Measurements from ENCODE around the gene EMP2.

Gene EMP2

DNA sequence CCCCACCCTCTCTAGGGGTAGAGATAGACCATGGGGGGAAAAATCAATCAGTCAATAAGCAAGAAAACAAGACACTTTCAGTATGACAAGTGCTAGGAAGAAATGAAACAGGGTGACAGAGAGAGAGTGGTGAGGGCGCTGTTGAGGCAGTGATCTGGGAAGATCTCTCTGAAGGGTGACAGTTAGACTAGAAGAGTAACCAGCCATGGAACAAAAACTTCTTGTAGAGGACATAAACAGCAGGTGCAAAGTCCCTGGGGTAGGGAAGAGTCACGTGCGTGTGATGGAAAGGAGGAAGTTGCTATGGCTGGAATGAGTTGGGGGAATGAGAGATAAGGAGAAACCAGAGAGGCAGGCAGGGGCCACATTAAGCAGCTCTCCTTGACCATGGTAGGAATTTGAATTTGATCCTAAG lies 16.8 kb upstream of the EMP2 start:
- peak overlapping the region; percentile 8 for H3K27ac Mint-ChIP-seq
- no peaks in the 10 kb centered on the region for H3K9me3 Mint-ChIP-seq
- peaks cover 6% of the 10 kb centered on the region for H3K27me3 Mint-ChIP-seq
- H3K4me1 Mint-ChIP-seq (ENCODE audit: low read depth): peaks cover 2% of the 10 kb centered on the region
- no peaks in the 10 kb centered on the region for H3K36me3 Mint-ChIP-seq (ENCODE audit: low read depth)
- H3K4me3 Mint-ChIP-seq: no peak overlapping the region

DNA sequence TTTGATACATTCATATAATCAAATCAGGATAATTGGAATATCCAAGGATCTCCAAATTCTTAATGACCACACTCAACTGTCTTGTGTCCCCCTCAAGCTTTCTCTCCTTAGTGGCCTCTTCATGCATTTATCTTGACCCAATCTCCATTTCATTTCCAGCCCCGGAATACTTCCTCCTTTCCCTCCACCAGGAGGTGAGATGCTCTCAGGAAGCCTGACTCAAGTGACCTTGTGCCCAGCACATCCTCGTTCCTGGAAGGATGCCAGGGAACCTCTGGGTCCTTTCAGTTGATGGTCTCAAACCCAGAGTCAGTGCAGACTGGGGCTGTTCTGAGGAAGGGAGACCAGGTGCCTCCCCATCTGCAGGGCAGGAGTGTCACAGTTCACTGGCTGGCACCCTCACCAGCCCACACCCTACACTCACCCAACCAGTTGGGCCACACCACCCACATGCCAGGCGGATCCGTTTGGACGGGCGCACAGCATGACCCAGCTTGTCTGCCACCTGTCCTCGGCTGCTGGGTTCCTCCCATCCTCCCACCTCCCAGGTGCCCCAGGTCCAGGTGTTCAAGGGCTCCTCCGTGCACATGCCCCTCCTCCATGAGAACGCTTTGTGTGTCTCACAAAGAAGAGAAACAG lies 14.0 kb upstream of the EMP2 start:
- Mint-ChIP-seq H3K27me3 (peaks cover 6% of the 10 kb centered on the region), H3K36me3 (ENCODE audit: low read depth) (no peaks in the 10 kb centered on the region), H3K9me3 (no peaks in the 10 kb centered on the region), H3K4me1 (ENCODE audit: low read depth) (peaks cover 2% of the 10 kb centered on the region), H3K4me3 (no peak overlapping the region), H3K27ac (no peak overlapping the region)

DNA sequence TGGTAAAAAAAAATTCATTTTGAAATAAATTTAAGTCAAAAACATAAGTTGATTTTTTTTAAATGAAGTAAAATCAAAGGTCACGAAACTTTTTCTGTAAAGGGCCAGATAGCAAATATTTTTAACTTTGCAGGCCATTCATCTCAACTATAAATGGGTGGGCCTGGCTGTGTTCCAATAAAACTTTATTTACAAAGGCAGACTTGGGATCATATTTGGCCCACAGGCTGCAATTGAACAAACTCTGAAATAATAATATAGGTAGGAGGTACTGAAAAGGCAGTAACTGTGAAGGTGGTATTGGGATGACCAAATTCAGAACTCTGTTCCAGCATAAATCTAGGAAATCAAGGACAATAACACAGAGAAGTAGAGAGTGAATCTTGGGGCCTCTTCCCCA lies 12.2 kb upstream of the EMP2 start:
- Mint-ChIP-seq H3K27me3 (peaks cover 13% of the 10 kb centered on the region), H3K4me3 (no peak overlapping the region), H3K9me3 (no peaks in the 10 kb centered on the region), H3K36me3 (ENCODE audit: low read depth) (no peaks in the 10 kb centered on the region), H3K27ac (no peak overlapping the region), H3K4me1 (ENCODE audit: low read depth) (peaks cover 2% of the 10 kb centered on the region)

- peaks cover 11% of the 10 kb centered on the region for H3K27me3 Mint-ChIP-seq
- H3K9me3 Mint-ChIP-seq: no peaks in the 10 kb centered on the region
- no peak overlapping the region for H3K4me3 Mint-ChIP-seq
- no peaks in the 10 kb centered on the region for H3K36me3 Mint-ChIP-seq (ENCODE audit: low read depth)
- H3K4me1 Mint-ChIP-seq (ENCODE audit: low read depth): peaks cover 2% of the 10 kb centered on the region
- no peak overlapping the region for H3K27ac Mint-ChIP-seq
Observed at GRCh38 chr16:10590342-10590741, 9.9 kb upstream of the EMP2 start.

DNA sequence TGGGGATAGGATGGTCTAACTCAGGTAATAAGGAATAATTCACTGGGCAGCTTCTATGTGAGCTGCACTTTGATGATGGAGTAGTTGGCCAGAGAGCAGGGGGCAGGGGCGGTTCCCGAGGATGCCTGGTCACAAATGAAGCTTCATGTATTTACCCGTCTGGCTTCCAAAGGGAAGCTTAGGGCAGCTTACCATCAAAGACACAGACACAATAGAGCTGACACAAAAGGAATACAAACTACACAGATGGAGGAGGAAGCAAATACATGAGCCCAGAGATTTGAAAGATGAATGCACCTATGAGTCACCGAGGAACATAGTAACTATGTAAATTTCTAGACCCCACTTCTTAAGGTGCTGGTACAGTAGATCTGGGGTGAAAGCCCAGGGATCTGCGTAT lies 8.7 kb upstream of the EMP2 start:
- peaks cover 11% of the 10 kb centered on the region for H3K27me3 Mint-ChIP-seq
- no peaks in the 10 kb centered on the region for H3K9me3 Mint-ChIP-seq
- no peaks in the 10 kb centered on the region for H3K36me3 Mint-ChIP-seq (ENCODE audit: low read depth)
- no peaks in the 10 kb centered on the region for H3K4me1 Mint-ChIP-seq (ENCODE audit: low read depth)
- no peak overlapping the region for H3K27ac Mint-ChIP-seq
- H3K4me3 Mint-ChIP-seq: no peak overlapping the region

- Mint-ChIP-seq H3K4me3 (no peak overlapping the region), H3K27me3 (peaks cover 23% of the 10 kb centered on the region), H3K36me3 (ENCODE audit: low read depth) (no peaks in the 10 kb centered on the region), H3K9me3 (no peaks in the 10 kb centered on the region), H3K27ac (no peak overlapping the region), H3K4me1 (ENCODE audit: low read depth) (no peaks in the 10 kb centered on the region)
Observed at GRCh38 chr16:10587622-10588021, 7.2 kb upstream of the EMP2 start.

DNA sequence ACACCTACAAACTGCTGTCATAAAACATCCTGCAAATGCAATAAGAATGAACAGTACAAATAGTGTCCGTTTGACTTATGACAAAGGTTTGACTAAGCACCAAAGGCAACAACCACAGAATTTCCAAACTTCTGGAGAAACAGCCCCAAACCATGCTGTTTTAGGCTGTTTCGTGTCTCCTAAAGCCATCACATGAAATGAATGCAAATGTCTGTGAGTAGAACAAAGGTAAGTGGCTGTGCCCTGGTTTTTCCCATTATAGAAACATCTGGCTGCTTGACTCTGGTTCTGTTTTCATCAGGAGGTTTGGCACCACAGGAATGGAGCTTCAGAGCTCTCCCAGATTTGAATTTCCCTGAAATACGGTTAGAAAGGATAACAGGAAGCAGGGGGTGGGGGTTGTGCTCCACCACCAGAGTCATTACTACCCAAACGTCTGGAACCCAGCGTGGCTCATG lies 4.6 kb upstream of the EMP2 start:
- no peaks in the 10 kb centered on the region for H3K36me3 Mint-ChIP-seq (ENCODE audit: low read depth)
- H3K27me3 Mint-ChIP-seq: peaks cover 43% of the 10 kb centered on the region
- H3K27ac Mint-ChIP-seq: no peak overlapping the region
- no peak overlapping the region for H3K4me3 Mint-ChIP-seq
- H3K4me1 Mint-ChIP-seq (ENCODE audit: low read depth): no peaks in the 10 kb centered on the region
- no peaks in the 10 kb centered on the region for H3K9me3 Mint-ChIP-seq

GRCh38 chr16:10583269-10583668 lies 2.9 kb upstream of the EMP2 start:
- peaks cover 55% of the 10 kb centered on the region for H3K27me3 Mint-ChIP-seq
- no peaks in the 10 kb centered on the region for H3K9me3 Mint-ChIP-seq
- no peak overlapping the region for H3K27ac Mint-ChIP-seq
- no peaks in the 10 kb centered on the region for H3K4me1 Mint-ChIP-seq (ENCODE audit: low read depth)
- H3K36me3 Mint-ChIP-seq (ENCODE audit: low read depth): no peaks in the 10 kb centered on the region
- no peak overlapping the region for H3K4me3 Mint-ChIP-seq

GRCh38 chr16:10581507-10581906 lies 1.1 kb upstream of the EMP2 start:
- H3K27me3 Mint-ChIP-seq: peaks cover 59% of the 10 kb centered on the region
- H3K36me3 Mint-ChIP-seq (ENCODE audit: low read depth): no peaks in the 10 kb centered on the region
- no peak overlapping the region for H3K27ac Mint-ChIP-seq
- no peaks in the 10 kb centered on the region for H3K9me3 Mint-ChIP-seq
- no peak overlapping the region for H3K4me3 Mint-ChIP-seq
- H3K4me1 Mint-ChIP-seq (ENCODE audit: low read depth): no peaks in the 10 kb centered on the region

DNA sequence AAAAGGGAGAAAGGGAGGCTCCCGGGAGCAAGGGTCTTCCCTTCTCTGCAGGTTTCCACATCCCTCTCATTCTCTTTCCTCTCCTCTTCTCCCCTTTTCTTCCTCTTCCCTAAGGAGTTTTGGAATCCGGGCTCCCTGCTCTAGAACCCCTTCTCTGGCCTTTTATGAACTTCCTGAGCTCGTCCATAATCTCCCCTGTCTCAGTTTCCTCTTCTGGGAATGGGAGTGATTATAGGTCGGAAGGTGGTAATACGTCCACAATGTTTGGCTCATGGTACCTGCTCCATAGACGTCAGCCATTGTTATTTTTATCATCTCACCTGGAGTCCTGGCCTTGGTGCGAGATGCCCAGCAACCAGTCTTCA lies 467 bp upstream of the EMP2 start:
- Mint-ChIP-seq H3K4me3 (peak overlapping the region; percentile 66), H3K27me3 (peaks cover 55% of the 10 kb centered on the region), H3K4me1 (ENCODE audit: low read depth) (no peaks in the 10 kb centered on the region), H3K9me3 (no peaks in the 10 kb centered on the region), H3K36me3 (ENCODE audit: low read depth) (no peaks in the 10 kb centered on the region), H3K27ac (no peak overlapping the region)

DNA sequence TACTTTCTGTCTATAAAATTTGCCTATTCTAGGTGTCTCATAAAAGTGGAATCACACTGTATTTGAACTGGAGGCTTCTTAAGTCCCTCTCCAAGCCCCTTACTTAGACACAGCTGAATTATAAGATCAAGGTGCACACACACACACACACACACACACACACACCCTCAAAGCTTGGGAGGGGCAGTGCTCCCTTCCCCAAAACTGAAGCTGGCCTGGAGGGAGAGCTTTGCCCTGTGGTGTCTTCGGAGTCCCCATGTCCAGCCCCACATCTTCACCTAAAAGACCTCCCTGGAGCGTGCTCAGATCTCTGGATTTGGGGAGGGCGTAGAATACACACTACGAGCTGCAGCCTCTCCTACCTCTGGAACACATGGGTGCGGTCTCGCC lies 828 bp downstream of the EMP2 start:
- no peaks in the 10 kb centered on the region for H3K4me1 Mint-ChIP-seq (ENCODE audit: low read depth)
- H3K27ac Mint-ChIP-seq: no peak overlapping the region
- no peak overlapping the region for H3K4me3 Mint-ChIP-seq
- H3K27me3 Mint-ChIP-seq: peaks cover 55% of the 10 kb centered on the region
- H3K36me3 Mint-ChIP-seq (ENCODE audit: low read depth): no peaks in the 10 kb centered on the region
- H3K9me3 Mint-ChIP-seq: no peaks in the 10 kb centered on the region

DNA sequence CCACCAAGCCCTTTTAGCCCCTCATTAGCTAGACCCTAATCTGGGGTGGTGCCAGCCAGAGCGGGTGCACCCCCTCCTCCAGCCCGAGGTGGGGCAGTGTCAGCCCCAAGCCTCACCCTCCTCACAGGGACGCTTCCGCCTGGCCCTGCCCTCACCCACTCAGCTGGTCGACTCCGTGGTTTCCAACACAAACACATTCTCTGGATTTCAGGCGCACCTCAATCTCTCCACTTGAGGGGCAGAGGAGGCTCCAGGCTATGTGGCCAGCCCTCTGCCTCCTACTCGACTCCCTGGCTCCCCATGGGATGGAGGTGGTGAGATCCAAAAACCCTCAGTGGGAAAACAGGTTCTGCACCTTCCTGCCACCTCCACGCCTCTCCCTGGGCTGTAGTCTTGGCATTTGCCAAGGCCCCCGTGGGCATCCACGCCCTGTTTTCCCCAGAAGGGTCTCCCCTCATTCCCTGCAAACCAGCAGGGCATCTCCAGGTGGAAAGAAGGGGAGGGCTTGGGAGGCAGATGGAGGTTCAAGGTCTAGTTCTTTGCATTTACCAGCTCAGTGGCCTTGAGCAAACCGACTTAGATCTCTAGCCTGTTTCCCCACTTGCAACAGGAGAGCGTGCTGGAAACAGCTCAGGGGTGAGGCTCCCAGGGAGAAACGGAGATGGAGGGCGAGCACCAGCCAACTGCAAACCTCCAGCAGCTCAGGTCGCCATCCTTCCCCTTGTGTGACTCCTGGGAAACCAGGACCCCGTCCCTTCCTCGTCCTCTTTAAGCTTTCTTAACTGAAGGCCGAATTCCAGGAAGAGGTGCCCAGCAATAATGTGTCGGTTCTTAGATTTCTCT lies 1.7 kb downstream of the EMP2 start:
- peaks cover 53% of the 10 kb centered on the region for H3K27me3 Mint-ChIP-seq
- no peak overlapping the region for H3K4me3 Mint-ChIP-seq
- no peak overlapping the region for H3K27ac Mint-ChIP-seq
- H3K36me3 Mint-ChIP-seq (ENCODE audit: low read depth): no peaks in the 10 kb centered on the region
- no peaks in the 10 kb centered on the region for H3K9me3 Mint-ChIP-seq
- no peaks in the 10 kb centered on the region for H3K4me1 Mint-ChIP-seq (ENCODE audit: low read depth)

GRCh38 chr16:10577305-10578202 lies 2.8 kb downstream of the EMP2 start:
- no peaks in the 10 kb centered on the region for H3K36me3 Mint-ChIP-seq (ENCODE audit: low read depth)
- no peak overlapping the region for H3K4me3 Mint-ChIP-seq
- H3K27me3 Mint-ChIP-seq: peaks cover 42% of the 10 kb centered on the region
- H3K9me3 Mint-ChIP-seq: no peaks in the 10 kb centered on the region
- no peak overlapping the region for H3K27ac Mint-ChIP-seq
- H3K4me1 Mint-ChIP-seq (ENCODE audit: low read depth): no peaks in the 10 kb centered on the region

DNA sequence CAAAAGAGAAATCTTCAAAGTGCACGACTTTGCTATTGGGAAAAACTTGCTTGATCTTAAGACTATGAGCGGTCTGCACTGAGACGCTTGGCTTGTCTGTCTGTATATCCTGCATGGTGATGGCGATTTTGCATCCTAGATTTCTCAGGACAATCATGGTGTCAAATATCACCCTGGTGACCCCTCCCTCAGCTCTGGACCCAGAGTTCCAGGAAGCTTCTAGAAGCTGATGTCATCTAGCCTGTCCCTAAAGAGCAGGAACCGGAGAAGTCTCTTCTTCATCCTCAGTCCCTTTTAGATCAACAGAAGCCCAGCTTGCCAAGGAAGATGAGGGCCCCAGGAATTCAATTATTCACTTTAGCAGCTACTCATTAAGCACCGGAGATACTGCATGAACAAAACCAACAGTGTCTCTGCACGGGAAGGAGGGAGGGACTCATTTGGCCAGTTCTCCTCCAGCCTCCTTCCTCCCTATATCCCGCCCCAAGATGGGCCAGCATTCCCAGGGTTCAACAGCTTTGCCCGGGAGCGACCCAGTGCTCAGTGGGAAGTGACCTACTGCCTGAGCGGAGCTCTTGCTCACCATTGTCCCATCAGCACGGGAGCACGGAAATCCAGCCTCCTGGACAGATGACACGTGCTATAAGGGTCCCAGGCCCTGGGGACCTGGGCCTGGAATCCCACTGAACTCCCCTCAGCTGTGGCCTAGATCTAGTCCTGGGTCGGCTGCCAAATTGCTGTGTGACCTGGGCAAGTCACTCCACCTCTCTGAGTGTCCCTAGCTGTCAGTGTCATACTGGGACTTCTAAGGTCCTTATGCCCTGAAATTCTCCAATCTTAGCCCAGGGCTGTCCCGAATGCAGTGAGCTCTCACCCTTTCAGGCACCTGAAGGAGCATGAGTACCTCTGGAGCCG lies 3.8 kb downstream of the EMP2 start:
- Mint-ChIP-seq H3K36me3 (ENCODE audit: low read depth) (no peaks in the 10 kb centered on the region), H3K9me3 (no peaks in the 10 kb centered on the region), H3K4me3 (no peak overlapping the region), H3K4me1 (ENCODE audit: low read depth) (no peaks in the 10 kb centered on the region), H3K27me3 (peaks cover 36% of the 10 kb centered on the region), H3K27ac (no peak overlapping the region)
